HS-5 (cell line): Measurements from ENCODE around the gene LRP8.

Experiments
- DNase-seq: peaks from one replicate; pipeline ENCODE4 v3.0.0-alpha.2; 2012; ENCODE audit warnings: low read depth

The LRP8 gene

DNA sequence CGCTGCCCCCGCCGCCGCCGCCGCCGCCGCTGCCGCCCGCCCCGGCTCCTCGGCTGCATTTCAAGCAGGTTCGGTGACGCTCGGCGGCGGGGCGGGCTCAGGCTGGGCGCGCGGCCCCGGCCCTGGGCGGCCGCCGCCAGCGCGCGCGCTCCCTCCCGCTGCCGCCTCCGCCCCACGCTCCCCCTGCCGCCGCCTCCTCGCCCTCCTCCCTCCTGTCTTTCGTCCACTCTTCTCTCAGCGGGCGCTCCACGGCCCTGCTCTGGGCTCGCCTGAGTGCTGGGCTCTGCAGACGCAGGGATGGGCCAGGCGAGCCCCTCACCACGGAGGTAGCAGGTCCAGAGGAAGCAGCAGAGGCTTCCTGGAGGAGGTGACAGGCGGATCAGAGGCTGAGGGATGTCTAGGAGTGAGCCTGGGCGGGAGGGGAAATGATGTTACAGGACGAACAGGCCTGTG lies at the start of gene LRP8:
Gene LRP8, minus strand, starts transcription at position 62 of the 453 bp plus-strand sequence. CDS start 158 bp downstream, outside the sequence.
- DNase-seq = no peak

GRCh38 chr1:53377438-53377841 lies 49.6 kb upstream of the LRP8 start:
- no peak for DNase-seq

GRCh38 chr1:53376742-53377437 lies 49.0 kb upstream of the LRP8 start:
- DNase-seq = no peak

DNA sequence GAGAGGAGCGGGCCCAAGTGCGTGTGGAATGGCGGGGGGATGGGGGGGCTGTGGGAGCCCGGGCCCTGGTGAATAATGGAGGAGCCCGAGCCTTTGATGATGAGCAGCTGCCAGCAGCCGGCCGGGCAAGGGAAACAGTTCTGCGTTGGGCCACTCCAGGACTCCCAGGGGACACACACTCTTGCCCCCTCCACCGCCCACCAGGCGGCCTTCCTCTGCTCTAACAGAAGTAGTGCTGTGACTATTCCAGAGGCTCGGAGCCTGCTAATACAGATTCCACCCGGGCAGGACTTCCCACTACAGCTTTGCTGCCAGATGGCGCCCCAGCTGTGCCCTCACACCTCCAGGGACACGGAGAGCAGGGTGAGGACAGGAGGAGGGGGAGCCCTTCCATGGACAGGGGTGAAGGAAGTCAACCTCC lies 48.2 kb upstream of the LRP8 start:
- DNase-seq = no peak

GRCh38 chr1:53375440-53375839 lies 47.6 kb upstream of the LRP8 start:
- DNase-seq = no peak

DNA sequence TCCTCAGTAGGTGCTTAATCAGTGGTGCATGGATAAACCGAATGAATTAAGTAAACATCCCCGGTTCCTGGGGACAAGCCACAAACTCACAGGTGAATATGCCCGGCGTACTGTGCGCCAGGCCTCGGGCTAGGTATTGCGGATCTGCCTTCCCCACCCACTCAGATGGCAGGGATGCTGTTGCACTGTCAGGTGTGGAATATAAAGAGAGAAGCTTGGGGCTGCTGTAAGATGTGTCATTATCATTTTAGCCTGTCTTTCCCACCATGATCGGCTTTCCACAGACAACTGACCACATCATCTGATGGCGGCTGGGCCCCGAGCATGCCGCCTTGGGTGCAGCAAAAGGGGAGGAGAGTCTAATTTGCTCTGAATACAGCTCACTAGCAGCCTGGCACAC lies 45.4 kb upstream of the LRP8 start:
- no peak for DNase-seq

- DNase-seq = no peak
Measured at GRCh38 chr1:53372501-53372951, 44.7 kb upstream of the LRP8 start.

- no peak for DNase-seq
Measured at GRCh38 chr1:53371851-53372250, 44.0 kb upstream of the LRP8 start.

- DNase-seq = no peak
Measured at GRCh38 chr1:53371121-53371666, 43.3 kb upstream of the LRP8 start.

GRCh38 chr1:53370369-53370961 lies 42.6 kb upstream of the LRP8 start:
- DNase-seq = no peak

GRCh38 chr1:53369761-53370160 lies 41.9 kb upstream of the LRP8 start:
- DNase-seq = no peak

- no peak for DNase-seq
Measured at GRCh38 chr1:53369034-53369750, 41.3 kb upstream of the LRP8 start.

DNA sequence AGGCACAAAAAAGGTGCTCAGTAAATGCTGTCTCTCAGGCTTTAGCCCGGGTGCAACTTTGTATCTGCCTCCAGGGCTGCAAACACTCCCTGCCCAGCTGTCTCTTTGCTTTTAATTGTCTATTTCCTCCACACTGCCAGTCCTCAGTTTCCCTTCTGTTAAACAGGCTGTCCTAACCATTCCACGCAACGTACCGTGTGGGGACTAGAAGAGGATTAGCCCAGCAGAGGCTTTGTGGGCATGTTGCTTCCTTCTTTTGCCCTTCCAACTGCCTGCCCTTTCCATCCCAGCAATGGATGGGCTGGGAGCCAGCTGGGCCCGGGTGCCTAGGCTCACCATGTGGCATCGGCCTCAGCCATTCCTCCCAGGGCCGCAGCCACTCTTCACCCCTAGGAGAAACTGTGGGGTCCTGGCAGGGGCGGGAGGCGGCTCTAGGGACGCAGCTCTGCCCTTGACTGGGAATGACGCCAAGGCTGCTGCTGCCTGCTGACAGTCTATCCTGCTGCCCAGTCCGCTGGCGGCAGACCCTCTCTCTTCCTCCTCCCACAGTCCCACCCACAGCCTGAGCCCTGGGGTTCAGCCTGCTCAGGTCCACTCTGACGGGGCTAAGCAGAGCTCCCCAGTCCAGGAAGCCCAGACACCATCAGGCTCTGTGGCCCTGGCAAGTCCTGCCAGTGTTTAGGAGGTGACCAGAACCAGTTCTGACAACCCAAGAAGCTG lies 40.6 kb upstream of the LRP8 start:
- no peak for DNase-seq

- no peak for DNase-seq
Measured at GRCh38 chr1:53367503-53368313, 39.8 kb upstream of the LRP8 start.

DNA sequence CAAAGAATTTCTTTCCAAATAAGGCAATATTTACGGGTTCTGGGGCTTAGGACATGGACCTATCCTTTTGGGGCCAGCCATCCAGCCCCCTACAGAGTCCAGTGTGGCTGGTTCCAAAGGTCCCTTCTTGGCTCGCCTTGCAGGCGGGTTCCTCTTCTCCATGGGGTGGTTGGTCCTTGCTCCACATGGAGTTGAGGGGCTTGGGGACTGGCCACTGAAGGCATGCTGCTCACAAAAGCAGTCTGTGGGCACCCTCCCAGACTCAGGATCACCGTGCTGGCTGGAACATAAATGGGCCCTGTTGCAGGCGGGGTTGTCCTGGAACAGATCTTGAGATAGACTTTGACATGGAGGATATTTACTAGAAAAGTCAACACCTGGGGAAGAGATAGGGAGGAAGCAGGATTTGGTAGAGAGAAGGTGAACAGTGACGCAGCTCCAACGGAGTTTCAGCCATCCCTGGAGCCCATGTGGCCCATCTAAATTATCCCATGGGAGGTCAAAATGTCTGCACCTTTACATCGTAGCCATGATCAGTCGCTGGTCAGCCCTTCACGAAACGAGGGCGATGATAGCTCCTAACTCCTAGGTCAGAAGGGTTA lies 39.1 kb upstream of the LRP8 start:
- DNase-seq = no peak

GRCh38 chr1:53365437-53366063 lies 37.7 kb upstream of the LRP8 start:
- no peak for DNase-seq

- no peak for DNase-seq
Measured at GRCh38 chr1:53362851-53363642, 35.2 kb upstream of the LRP8 start.

DNA sequence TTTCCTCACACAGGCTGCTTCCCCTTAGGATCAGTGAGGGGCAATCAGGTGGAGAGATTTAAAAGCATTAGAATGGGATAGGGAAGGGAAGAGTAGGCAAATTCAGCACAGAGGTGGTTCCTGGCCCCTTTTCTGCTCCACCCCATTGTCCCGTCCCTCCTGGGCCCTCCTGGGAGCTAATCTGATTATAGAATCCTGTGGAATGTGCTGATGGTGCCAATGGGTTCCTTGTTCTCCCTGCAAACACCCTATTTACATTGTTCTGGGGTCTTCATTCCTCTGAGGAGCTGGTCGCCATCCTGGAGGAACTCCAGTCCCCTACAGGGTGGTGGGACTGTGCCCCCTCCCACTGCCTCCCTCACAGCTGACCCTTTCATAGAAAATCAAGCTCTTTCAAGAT lies 34.4 kb upstream of the LRP8 start:
- no peak for DNase-seq

- no peak for DNase-seq
Measured at GRCh38 chr1:53361541-53361961, 33.7 kb upstream of the LRP8 start.

DNA sequence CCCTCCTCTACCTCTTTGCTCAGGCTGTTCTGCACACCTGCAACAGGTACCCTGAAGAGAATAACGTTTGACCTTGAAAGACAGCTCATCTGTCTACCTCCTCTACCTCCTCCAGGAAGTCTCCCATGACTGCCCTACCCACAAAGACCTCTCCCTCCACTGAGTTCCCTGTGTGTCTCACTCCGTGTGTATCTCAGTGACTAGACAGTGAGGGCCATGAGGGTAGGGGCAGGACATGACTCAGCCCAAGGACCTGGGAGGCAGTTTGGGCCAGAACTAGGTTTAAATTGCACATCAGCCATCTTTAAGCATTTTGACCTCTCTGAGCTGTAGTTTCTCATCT lies 32.0 kb upstream of the LRP8 start:
- DNase-seq = no peak
